Measurements from ENCODE around the gene USP15.

The USP15 gene

DNA sequence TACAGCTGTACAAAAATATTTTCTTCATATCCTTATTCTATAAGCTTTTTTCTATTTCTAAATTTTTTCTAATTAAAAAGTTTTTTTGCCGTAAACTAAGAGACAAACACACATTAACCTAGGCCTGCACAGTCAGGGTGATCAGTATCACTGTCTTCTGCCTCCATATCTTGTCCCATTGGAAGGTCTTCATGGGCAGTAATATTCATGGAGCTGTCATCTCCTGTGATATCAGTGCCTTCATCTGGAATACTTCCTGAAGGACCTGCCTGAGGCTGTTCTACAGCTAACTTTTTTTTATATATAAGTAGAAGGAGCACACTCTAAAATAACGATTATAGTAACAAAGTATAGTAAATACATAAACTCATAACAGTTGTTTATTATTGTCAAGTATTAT, 17.8 kb downstream of the USP15 start:
- DNase-seq (ENCODE audit: low read depth): no peak
- no peak overlapping the region for H3K4me3 ChIP-seq (ENCODE audit: low read depth, low read length)
- TF ChIP-seq POLR2A (IDR thresholded peaks at IDR 0.05; ENCODE audit: extremely low read depth, insufficient read length) (no peak), MAX (IDR thresholded peaks at IDR 0.05; ENCODE audit: low read depth, low read length) (no peak), CTCF (IDR thresholded peaks at IDR 0.05; ENCODE audit: low read depth, low read length) (no peak), MYC (IDR thresholded peaks at IDR 0.05; ENCODE audit: low read depth, low read length) (no peak)

DNA sequence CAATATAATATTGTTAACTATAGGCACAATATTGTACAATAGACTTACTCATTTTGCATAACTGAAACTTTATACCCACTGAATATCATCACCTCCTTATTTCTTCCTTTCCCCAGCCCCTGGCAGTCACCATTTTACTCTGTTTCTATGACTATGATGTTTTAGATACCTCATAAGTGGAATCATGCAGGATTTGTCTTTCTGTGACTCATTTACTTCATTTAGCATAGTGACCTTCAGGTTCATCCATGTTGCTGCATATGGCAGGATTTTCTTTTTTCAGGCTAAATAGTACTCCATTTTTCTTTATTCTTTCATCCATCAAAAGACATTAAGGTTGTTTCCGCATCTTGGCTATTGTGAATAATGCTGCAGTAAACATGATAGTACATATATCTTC, 18.9 kb downstream of the USP15 start:
- H3K4me3 ChIP-seq (ENCODE audit: low read depth, low read length): no peak overlapping the region
- no peak for DNase-seq (ENCODE audit: low read depth)
- TF ChIP-seq MYC (IDR thresholded peaks at IDR 0.05; ENCODE audit: low read depth, low read length) (no peak), POLR2A (IDR thresholded peaks at IDR 0.05; ENCODE audit: extremely low read depth, insufficient read length) (no peak), CTCF (IDR thresholded peaks at IDR 0.05; ENCODE audit: low read depth, low read length) (no peak), MAX (IDR thresholded peaks at IDR 0.05; ENCODE audit: low read depth, low read length) (no peak)

DNA sequence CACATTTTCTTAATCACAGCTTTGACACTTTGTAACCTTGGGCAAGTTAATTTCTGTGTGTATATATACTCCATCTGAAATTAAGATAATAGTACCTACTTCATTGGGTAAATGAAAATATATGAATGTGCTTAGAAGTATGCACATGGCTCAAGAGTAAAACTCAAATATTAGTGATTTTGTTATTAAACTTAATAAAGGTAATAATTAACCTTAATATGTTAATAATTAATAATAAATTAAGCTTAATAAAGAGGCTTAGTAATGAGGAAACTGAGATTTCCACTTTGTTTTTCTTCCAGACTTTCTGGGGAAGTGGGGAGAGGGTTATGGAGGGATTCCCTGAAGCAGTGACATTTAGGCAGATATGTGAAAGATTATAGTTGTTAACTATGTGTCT, 19.8 kb downstream of the USP15 start:
- TF ChIP-seq POLR2A (IDR thresholded peaks at IDR 0.05; ENCODE audit: extremely low read depth, insufficient read length): no peak
- TF ChIP-seq CTCF (IDR thresholded peaks at IDR 0.05; ENCODE audit: low read depth, low read length): no peak
- no peak for TF ChIP-seq MAX (IDR thresholded peaks at IDR 0.05; ENCODE audit: low read depth, low read length)
- no peak for TF ChIP-seq MYC (IDR thresholded peaks at IDR 0.05; ENCODE audit: low read depth, low read length)
- H3K4me3 ChIP-seq (ENCODE audit: low read depth, low read length): no peak overlapping the region
- DNase-seq (ENCODE audit: low read depth): no peak

DNA sequence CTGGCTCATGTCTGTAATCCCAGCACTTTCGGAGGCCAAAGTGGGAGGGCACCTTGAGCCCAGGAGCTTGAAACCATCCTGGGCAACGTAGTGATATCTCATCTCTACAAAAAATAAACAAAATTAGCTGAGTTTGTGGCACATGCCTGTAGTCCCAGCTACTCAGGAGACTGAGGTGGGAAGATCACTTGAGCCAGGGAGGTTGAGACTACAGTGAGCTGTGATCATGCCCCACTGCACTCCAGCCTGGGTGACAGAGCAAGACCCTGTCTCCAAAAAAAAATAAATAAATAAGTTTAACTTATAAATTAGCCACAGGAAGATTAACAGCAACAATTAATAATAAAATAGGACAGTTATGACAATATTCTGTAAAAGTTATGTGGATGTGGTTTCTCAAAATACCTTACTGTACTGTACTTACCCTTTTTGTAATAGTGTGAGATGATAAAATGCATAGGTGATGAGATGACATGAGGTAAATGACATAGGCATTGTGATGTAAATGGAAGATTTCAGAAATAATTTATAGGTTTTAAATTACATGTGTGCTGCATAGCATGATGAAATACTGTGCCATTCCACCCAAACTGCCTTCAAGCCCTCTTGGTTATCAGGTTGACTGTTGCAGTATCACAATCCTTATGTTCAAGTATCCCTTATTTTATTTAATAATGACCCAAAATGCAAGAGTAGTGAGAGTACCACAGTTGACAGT, 22.0 kb downstream of the USP15 start:
- DNase-seq (ENCODE audit: low read depth): no peak
- H3K4me3 ChIP-seq (ENCODE audit: low read depth, low read length): no peak overlapping the region
- TF ChIP-seq MAX (IDR thresholded peaks at IDR 0.05; ENCODE audit: low read depth, low read length): no peak
- TF ChIP-seq MYC (IDR thresholded peaks at IDR 0.05; ENCODE audit: low read depth, low read length): no peak
- TF ChIP-seq POLR2A (IDR thresholded peaks at IDR 0.05; ENCODE audit: extremely low read depth, insufficient read length): no peak
- TF ChIP-seq CTCF (IDR thresholded peaks at IDR 0.05; ENCODE audit: low read depth, low read length): no peak

DNA sequence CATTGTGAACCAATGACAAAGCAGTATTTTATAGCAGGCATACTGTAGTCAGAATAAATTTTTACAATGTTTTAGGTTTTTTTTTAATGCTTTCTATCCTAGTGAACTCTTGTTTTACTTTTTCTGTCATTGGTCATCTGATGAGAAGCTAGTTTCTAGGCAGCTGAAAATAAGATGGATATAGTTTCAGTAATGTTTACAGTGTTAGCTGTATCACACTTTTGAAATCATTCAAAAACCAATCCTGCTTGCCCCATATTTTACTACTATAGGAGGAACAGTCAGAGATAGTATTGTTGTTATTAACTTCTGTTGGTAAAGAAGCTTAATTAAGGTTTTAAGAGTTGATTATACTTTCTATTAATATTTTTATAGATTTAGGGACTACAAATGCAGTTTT, 24.5 kb downstream of the USP15 start:
- no peak overlapping the region for H3K4me3 ChIP-seq (ENCODE audit: low read depth, low read length)
- DNase-seq (ENCODE audit: low read depth): no peak
- no peak for TF ChIP-seq MYC (IDR thresholded peaks at IDR 0.05; ENCODE audit: low read depth, low read length)
- TF ChIP-seq MAX (IDR thresholded peaks at IDR 0.05; ENCODE audit: low read depth, low read length): no peak
- TF ChIP-seq CTCF (IDR thresholded peaks at IDR 0.05; ENCODE audit: low read depth, low read length): no peak
- TF ChIP-seq POLR2A (IDR thresholded peaks at IDR 0.05; ENCODE audit: extremely low read depth, insufficient read length): no peak
